SU-DHL-6 (cell line): Measurements from ENCODE around the gene NPHP4.

Experiments
- CTCF ChIP-seq: fragments of 200-600 bp; sonication (generic); IDR thresholded peaks from one replicate; pipeline ENCODE4 v1.5.1; 2017; ENCODE audit warnings: antibody characterized with exemption, mild to moderate bottlenecking, low read length, moderate library complexity; ENCODE audit not compliant: insufficient read depth, poor library complexity, severe bottlenecking
- EZH2phosphoT487 ChIP-seq: fragments of 200-600 bp; sonication (generic), shearing (Covaris generic); conservative IDR thresholded peaks from 2 replicates; pipeline ENCODE4 v1.6.1; 2018; ENCODE audit warnings: mild to moderate bottlenecking, antibody characterized with exemption, low read length, moderate library complexity, mixed read lengths

DNA sequence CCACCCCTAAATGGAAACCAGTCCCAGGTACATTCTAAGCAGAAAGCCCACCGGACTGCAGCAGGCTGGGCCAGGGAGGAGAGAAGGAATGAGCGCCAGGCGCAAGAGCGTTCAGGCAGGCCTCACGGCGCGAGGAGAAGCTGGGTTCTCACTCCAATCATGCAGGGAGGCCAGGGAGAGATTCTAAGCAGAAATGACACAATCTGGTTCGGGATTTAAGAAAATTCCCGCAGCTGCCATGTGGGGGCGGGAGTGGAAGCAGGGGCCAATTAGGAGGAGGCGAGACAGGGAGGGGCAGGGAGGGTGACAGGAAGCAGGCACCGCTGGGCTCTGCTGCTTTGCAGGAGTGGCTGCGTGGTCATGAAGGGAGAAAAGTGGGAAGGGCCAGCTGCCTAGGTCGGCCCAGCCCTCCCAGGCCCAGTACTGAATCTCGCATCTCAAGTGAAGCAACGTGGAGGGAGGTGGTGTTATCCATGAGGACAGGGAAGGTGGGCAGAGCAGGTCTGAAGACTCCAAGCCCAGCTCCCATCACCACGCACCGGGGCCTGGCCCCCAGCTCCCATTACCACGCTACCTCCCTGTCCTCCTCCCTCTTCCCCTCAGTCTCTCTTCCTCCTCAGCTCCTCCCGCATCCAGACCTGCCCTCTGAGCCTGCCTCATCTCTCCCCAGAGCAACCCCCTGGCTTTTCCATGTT is 11.8 kb downstream of the NPHP4 start:
- no peak for TF ChIP-seq CTCF
- TF ChIP-seq EZH2phosphoT487 = no peak
